Right hindlimb (tissue), 1 donor: ENCODE measurements around the gene SUCO.
"Not testable (repeated sequence)": the region's sequence is repeated elsewhere in the genome, so short reads cannot be mapped to it uniquely, and the experiment has no call there.

ENCODE experiments used
- DNase-seq: peaks from one replicate; pipeline ENCODE4 v3.0.0-alpha.2; 2018

SUCO gene, protein sequence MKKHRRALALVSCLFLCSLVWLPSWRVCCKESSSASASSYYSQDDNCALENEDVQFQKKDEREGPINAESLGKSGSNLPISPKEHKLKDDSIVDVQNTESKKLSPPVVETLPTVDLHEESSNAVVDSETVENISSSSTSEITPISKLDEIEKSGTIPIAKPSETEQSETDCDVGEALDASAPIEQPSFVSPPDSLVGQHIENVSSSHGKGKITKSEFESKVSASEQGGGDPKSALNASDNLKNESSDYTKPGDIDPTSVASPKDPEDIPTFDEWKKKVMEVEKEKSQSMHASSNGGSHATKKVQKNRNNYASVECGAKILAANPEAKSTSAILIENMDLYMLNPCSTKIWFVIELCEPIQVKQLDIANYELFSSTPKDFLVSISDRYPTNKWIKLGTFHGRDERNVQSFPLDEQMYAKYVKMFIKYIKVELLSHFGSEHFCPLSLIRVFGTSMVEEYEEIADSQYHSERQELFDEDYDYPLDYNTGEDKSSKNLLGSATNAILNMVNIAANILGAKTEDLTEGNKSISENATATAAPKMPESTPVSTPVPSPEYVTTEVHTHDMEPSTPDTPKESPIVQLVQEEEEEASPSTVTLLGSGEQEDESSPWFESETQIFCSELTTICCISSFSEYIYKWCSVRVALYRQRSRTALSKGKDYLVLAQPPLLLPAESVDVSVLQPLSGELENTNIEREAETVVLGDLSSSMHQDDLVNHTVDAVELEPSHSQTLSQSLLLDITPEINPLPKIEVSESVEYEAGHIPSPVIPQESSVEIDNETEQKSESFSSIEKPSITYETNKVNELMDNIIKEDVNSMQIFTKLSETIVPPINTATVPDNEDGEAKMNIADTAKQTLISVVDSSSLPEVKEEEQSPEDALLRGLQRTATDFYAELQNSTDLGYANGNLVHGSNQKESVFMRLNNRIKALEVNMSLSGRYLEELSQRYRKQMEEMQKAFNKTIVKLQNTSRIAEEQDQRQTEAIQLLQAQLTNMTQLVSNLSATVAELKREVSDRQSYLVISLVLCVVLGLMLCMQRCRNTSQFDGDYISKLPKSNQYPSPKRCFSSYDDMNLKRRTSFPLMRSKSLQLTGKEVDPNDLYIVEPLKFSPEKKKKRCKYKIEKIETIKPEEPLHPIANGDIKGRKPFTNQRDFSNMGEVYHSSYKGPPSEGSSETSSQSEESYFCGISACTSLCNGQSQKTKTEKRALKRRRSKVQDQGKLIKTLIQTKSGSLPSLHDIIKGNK (N-terminal part only)

DNA sequence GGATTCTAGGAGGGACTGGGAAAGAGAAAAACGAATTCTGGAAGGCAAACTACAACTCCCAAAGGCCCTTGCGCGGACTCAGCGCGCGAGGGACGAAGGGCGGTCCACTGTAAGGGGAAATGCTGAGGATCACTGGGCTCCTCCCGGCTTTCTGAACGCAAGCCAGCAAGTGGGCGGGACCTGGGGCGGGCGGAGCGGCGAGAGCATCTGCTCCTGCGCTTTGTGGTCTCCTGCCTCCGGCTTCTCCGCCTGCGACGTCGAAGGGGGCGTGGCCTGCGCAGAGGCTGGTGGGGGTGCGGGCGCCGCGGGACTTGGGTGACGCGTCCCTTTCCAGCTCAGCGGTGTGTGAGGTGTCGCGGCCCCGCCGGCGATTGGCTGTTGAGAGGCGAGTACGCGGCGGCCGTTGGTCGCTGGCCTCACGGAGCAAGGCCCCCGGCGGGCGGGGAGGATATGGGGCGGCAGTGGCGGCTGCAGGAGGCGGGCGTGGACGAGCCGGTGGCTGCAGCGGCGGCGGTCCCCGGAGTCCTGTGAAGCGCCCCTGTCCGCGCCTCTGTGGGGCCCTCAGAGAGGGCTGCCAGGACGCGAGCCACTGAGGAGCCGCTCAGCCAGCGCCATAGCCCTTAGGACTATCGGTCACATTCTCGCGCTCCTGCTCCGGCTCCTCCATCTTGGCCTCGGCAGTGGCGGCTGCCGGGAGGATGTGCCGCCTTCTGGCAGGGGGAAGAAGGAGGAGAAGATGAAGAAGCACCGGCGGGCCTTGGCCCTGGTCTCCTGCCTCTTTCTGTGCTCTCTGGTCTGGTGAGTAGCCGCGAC, at the start of gene SUCO:
Gene SUCO, plus strand, starts transcription at position 451 of the 813 bp plus-strand sequence. Its CDS starts 286 bp downstream, at position 737.
- peak; percentile 100 for DNase-seq

DNA sequence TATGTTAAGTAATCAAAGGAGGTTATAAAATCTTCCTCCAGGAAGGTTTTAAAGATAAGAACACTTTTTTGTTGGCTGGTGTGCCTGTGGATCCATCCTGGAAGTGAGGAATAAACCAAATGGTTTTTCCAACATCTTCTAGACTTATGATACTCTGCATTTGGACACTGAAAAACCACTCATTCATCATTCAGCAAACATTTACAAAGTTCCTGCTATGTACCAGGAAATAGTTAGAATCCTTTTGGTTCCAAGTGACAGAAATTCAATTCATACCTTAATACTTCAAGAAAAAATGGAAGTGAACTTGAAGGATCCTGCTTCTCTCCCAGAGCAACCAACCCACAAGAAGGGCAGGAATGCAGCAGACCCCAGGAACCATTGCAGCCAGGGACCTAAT, 49.5 kb upstream of the SUCO start:
- DNase-seq: no peak

GRCh38 chr1:172484252-172484651, 48.7 kb upstream of the SUCO start:
- DNase-seq: no peak

GRCh38 chr1:172485626-172486025, 47.3 kb upstream of the SUCO start:
- no peak for DNase-seq

DNA sequence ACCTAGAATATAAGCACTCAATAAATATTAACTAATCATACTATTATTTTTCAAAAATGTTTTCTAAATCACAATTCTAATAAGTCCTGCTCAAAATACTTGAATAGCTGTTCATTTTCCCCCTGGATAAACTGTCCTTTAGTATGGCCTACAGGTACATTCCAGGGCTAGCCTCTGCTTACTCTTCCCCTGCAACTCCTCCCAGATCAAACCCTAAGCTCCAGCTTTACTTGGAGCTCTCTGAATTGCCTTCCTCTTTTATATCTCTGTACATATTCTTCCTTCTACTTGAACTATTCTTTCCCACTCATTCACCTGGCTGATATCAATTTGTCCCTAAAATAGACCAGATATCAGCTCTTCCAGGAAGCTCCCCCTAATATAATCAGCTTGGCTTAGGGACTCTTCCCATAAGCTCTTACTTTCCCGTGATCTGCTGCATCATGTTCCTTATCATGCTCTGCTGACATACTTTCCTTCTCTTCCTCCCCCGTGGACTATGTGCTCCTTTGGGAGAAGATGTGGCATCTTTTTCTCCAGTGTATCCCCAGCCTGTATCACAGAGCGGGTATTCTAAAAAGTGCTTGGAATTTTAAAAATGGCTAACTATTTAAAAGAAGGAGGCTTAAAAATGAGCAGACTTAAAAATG, 46.0 kb upstream of the SUCO start:
- no peak for DNase-seq

GRCh38 chr1:172487550-172487949, 45.4 kb upstream of the SUCO start:
- no peak for DNase-seq

- DNase-seq: no peak
These were observed 44.6 kb upstream of the SUCO start for GRCh38 chr1:172488393-172488792.

GRCh38 chr1:172489847-172490246, 43.1 kb upstream of the SUCO start:
- no peak for DNase-seq

GRCh38 chr1:172492421-172492820, 40.5 kb upstream of the SUCO start:
- no peak for DNase-seq

DNA sequence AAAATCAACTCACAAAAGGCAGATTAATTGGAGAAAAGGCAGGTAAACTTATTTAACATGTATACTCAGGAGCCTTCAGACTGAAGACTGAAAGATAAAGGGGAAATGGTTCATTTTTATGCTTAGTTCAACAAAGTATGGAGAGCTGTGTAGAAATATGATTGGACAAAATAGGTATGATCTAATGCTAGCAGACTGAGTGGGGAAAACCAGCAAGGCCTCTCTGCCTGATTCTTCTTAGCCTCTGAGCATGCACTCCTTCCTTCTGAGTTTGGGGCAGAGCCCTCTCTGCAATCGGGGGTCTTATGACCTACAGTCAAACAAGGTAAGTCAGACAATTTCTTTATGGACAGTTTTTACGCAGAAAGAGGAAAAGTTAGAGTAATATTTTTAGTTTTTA, 38.8 kb upstream of the SUCO start:
- DNase-seq: no peak

GRCh38 chr1:172496127-172496526, 36.8 kb upstream of the SUCO start:
- not testable (repeated sequence) for DNase-seq

GRCh38 chr1:172496678-172497077, 36.3 kb upstream of the SUCO start:
- no peak for DNase-seq

DNA sequence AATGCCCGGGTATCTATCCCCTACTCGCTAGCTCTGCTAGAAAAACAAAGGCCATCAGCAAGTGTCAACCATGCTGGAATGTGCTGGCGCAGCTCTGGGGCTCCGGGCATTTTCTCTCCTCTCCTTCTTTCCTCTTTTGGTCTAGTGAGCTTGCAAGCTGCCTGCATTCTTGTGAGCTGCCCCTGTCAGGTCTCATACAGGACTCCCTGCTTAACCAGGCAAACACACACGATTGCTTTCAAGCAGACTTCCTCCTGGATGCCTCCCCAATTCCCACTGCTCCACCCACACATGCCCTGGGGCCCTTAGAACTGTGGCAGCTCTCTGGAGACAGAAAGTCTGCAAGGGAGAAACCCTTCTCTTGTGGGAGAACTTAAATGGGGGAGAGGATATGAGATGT, 35.7 kb upstream of the SUCO start:
- peak; percentile 23 for DNase-seq

GRCh38 chr1:172498857-172499256, 34.1 kb upstream of the SUCO start:
- no peak for DNase-seq

- DNase-seq: no peak
These were observed 33.3 kb upstream of the SUCO start for GRCh38 chr1:172499636-172500141.

DNA sequence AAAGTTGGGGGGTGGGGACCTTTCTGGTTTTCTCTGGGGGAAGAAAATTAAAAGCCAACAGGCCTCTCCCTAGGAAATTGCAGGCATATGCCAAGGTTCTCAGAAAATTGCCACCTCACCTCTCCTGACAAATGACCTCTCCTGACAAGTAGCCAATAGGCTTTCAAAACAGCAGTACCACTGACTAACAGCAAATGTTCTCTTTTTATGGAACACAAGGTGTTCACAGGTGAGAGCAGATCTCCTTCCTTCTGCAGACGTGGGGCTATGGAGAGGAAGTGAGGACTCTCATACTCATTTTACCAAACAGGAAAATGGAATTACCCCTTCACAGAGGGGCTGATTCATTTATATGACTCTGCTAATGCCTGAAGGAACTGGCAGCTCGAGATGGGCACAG, 32.7 kb upstream of the SUCO start:
- DNase-seq: no peak

DNA sequence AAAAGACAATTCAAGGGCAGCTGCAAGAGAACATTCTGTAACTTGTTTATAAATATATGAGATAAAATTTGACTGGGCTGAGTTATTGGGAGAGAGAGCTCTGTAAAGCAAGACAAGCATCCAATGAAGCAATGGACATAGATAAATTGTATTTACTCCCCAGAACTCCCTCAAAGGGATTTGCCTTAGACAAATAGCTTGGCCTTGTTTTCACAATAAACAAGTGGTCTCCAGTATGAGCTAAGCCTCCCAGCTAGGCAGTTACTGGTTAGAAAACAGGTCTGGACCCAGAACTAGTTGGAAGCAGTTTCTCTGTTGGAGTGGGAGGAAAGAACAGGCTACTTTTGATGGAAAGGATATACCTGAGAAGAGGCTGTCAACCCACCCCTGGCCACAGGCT, 25.2 kb upstream of the SUCO start:
- DNase-seq: no peak

GRCh38 chr1:172510479-172510878, 22.5 kb upstream of the SUCO start:
- DNase-seq: no peak

DNA sequence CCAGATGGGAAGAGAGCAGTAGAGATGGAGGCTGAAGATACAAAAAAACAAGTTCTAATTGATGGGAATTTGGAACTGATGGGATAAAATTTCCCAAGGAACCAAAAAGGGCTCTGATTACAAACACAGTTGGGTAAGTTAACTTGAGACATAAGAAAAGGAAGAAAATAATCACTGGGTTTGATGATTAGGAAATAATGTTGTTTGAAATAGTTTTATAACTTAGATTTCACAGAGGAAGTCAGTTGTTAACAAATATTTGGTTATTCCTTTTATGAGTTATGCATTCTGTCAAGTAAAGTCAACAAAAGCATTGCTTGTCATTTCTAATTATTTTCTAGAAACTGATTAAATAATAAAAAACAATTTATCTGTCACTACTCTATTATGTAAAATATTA, 20.4 kb upstream of the SUCO start:
- DNase-seq: no peak

DNA sequence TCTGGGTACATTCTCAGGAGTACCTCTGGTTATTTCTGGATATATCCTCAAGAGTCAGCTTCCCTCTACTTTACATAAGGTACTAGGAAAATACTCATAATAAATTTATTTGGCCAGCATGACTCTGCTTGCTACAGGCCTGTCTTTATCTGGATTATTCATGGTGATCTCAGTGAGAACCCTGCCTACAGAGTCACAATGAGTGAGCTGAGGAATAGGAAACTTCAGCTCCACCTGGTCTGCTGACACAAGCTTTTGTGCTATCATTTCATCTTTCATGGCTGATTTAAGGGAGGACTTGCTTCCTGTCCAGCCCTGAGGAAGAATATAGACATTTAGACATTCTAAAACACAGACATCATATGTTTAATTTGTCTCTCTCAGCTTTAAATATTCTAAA, 19.5 kb upstream of the SUCO start:
- no peak for DNase-seq

- DNase-seq: no peak
These were observed 18.8 kb upstream of the SUCO start for GRCh38 chr1:172514108-172514507.

DNA sequence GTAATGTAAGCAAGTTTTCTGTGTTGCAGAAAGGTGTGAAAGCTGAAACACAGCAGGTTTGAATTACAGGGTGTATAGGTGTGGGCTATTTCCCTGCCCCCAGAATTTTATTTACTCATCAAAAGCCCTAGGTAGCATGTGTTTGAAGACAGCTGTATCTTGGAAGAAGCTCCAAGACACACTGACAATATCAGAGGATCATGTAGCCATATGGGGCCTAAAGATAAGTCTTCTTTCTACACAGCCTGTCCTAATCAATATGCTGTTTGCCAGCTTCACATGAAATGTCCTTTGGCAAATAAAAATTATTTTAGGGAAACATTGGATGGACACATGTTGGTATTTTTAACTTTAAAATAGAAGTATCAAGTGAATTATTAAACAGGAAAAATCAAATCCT, 17.5 kb upstream of the SUCO start:
- DNase-seq: no peak
